HCT116 (cell line): ENCODE results near the gene TP53RK.

ENCODE experiments used
- CBX3 ChIP-seq: IDR thresholded peaks from 2 replicates; pipeline ENCODE4 v1.6.1; 2012; ENCODE audit warnings: low read depth
- CTCF ChIP-seq, 3 experiments: fragments of 200-600 bp in 1 of 3; sonication (generic) in 1 of 3; IDR thresholded peaks in 2 of 3; conservative IDR thresholded peaks in 1 of 3; 2 replicates each; pipeline ENCODE4 v1.5.1; 2012 to 2017; ENCODE audit warnings: low read depth in 2 of 3, low read length in 2 of 3, antibody characterized with exemption in 1 of 3, borderline replicate concordance in 1 of 3, control low read depth in 1 of 3, mild to moderate bottlenecking in 1 of 3, mixed read lengths in 1 of 3, mixed run types in 1 of 3, moderate library complexity in 1 of 3; ENCODE audit not compliant: insufficient read depth in 1 of 3
- EZH2 ChIP-seq: fragments of 200-600 bp; sonication (generic); IDR thresholded peaks from 2 replicates; pipeline ENCODE4 v1.6.1; 2017; ENCODE audit warnings: antibody characterized with exemption, mixed run types
- ZNF274 ChIP-seq: fragments of 200-500 bp; sonication (Bioruptor generic); IDR thresholded peaks from 2 replicates; pipeline ENCODE4 v1.6.1; 2014; ENCODE audit warnings: mild to moderate bottlenecking, low read depth, low read length, inconsistent platforms

- TF ChIP-seq CTCF (IDR thresholded peaks at IDR 0.05 in 2 of 3, conservative IDR thresholded peaks at IDR 0.05 in 1 of 3; ENCODE audit: borderline replicate concordance in 1 of 3, insufficient read depth in 1 of 3, low read depth in 2 of 3, low read length in 2 of 3) = no peak
- no peak for TF ChIP-seq CBX3
- TF ChIP-seq EZH2 = no peak
- no peak for TF ChIP-seq ZNF274
These were observed 476 bp upstream of the TP53RK start for GRCh38 chr20:46689754-46690085.
